Measurements from ENCODE around the gene PI4KA. TPM values are rescaled to one million over a fixed set of nuclear protein-coding genes. Genes with fewer than 3 reads are reported as not detected.
"Not testable (repeated sequence)": the region's sequence is repeated elsewhere in the genome, so short reads cannot be mapped to it uniquely, and the experiment has no call there.

The PI4KA gene
- total and polyA plus RNA-seq, 2 experiments from 2014 or later = 17.1 to 38.1 TPM

DNA sequence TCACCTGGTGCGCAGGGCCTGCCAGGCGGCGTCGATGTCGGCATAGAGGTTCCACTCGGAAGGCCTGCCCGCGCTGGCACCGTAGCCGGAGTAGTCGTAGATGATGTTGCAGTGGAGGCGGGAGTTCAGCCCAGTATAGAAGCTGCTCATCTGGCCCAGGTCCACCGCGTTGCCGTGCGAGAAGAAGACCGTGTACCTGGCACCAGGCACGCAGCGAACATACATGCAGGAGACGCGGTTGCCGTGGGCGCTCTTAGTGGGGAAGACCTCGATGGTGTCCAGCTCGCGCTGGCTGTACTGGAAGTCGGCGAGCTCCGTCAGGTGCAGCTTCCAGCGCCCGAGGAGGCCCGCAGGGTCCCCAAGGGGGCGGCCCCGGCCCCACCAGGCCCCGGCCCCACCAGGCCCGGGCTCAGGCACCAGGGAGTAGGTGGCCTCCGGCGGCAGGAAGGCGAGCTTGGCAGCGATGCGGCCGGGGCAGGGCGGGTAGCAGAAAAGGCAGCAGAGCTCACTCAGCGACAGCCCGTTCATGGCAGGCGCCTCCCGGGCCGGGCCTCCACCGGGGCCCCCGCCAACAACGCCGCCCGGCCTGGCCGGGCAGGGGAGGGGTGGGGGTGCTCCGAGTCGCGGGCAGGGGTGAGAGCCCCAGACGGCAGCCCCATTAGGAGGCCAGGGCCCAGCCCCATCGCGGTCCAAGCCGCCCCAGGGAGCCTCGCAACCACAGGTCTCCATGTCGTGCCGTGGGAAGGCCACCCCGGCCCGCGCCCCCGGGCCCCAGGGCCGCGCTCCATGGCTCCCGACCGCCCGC, 188.0 kb downstream of the PI4KA start:
- not testable (repeated sequence) for H3K9me2 ChIP-seq (ENCODE audit: insufficient read depth); H3K27me3 Mint-ChIP-seq (ENCODE audit: insufficient read depth, low read depth, poor library complexity); H3K4me1 Mint-ChIP-seq; H3K36me3 Mint-ChIP-seq (ENCODE audit: low read depth); H3K36me3 ChIP-seq (ENCODE audit: insufficient read depth); H2AFZ ChIP-seq; H3F3A ChIP-seq (replicated peaks; ENCODE audit: low read depth); H3K27me3 ChIP-seq (ENCODE audit: insufficient read depth); H3K27ac ChIP-seq (ENCODE audit: low read depth); H3K4me2 ChIP-seq; H3K27ac Mint-ChIP-seq; H3K4me3 Mint-ChIP-seq; H3K4me3 ChIP-seq; H3K9me3 Mint-ChIP-seq; H4K20me1 ChIP-seq (replicated peaks; ENCODE audit: insufficient read depth); H3K79me2 ChIP-seq (replicated peaks; ENCODE audit: insufficient read depth); H3K4me1 ChIP-seq (ENCODE audit: insufficient read depth)
- peak; percentile 8 for DNase-seq (ENCODE audit: low spot score)
- peak; percentile 64 for ATAC-seq

GRCh38 chr22:20669884-20670283, 188.7 kb downstream of the PI4KA start:
- H3K4me1 ChIP-seq (ENCODE audit: insufficient read depth); H4K20me1 ChIP-seq (replicated peaks; ENCODE audit: insufficient read depth); H3K36me3 Mint-ChIP-seq (ENCODE audit: low read depth); DNase-seq (ENCODE audit: low spot score); ATAC-seq; H3F3A ChIP-seq (replicated peaks; ENCODE audit: low read depth); H3K9me2 ChIP-seq (ENCODE audit: insufficient read depth); H3K27ac Mint-ChIP-seq; H3K27me3 Mint-ChIP-seq (ENCODE audit: insufficient read depth, low read depth, poor library complexity); H3K79me2 ChIP-seq (replicated peaks; ENCODE audit: insufficient read depth); H2AFZ ChIP-seq; H3K4me3 Mint-ChIP-seq; H3K4me1 Mint-ChIP-seq; H3K4me3 ChIP-seq; H3K27ac ChIP-seq (ENCODE audit: low read depth); H3K9me3 Mint-ChIP-seq; H3K4me2 ChIP-seq; H3K27me3 ChIP-seq (ENCODE audit: insufficient read depth); H3K36me3 ChIP-seq (ENCODE audit: insufficient read depth): not testable (repeated sequence)

GRCh38 chr22:20669471-20669870, 189.1 kb downstream of the PI4KA start:
- H3K9me3 Mint-ChIP-seq; H3K36me3 ChIP-seq (ENCODE audit: insufficient read depth); H3K79me2 ChIP-seq (replicated peaks; ENCODE audit: insufficient read depth); H3F3A ChIP-seq (replicated peaks; ENCODE audit: low read depth); H2AFZ ChIP-seq; H3K27me3 ChIP-seq (ENCODE audit: insufficient read depth); H3K9me2 ChIP-seq (ENCODE audit: insufficient read depth); H3K27ac ChIP-seq (ENCODE audit: low read depth); H3K27ac Mint-ChIP-seq; H3K4me2 ChIP-seq; H3K4me3 ChIP-seq; DNase-seq (ENCODE audit: low spot score); H4K20me1 ChIP-seq (replicated peaks; ENCODE audit: insufficient read depth); H3K4me3 Mint-ChIP-seq; ATAC-seq; H3K4me1 ChIP-seq (ENCODE audit: insufficient read depth); H3K36me3 Mint-ChIP-seq (ENCODE audit: low read depth); H3K27me3 Mint-ChIP-seq (ENCODE audit: insufficient read depth, low read depth, poor library complexity); H3K4me1 Mint-ChIP-seq: not testable (repeated sequence)

GRCh38 chr22:20668769-20669168, 189.8 kb downstream of the PI4KA start:
- H3K36me3 ChIP-seq (ENCODE audit: insufficient read depth); H3K4me2 ChIP-seq; H3K27ac ChIP-seq (ENCODE audit: low read depth); H3K4me1 ChIP-seq (ENCODE audit: insufficient read depth); H3K27me3 ChIP-seq (ENCODE audit: insufficient read depth); H3K27ac Mint-ChIP-seq; H3K4me1 Mint-ChIP-seq; H3K9me2 ChIP-seq (ENCODE audit: insufficient read depth); H4K20me1 ChIP-seq (replicated peaks; ENCODE audit: insufficient read depth); DNase-seq (ENCODE audit: low spot score); H2AFZ ChIP-seq; H3F3A ChIP-seq (replicated peaks; ENCODE audit: low read depth); H3K4me3 Mint-ChIP-seq; H3K4me3 ChIP-seq; H3K27me3 Mint-ChIP-seq (ENCODE audit: insufficient read depth, low read depth, poor library complexity); H3K9me3 Mint-ChIP-seq; H3K79me2 ChIP-seq (replicated peaks; ENCODE audit: insufficient read depth); H3K36me3 Mint-ChIP-seq (ENCODE audit: low read depth); ATAC-seq: not testable (repeated sequence)

- ATAC-seq; H3K9me3 Mint-ChIP-seq; H3K4me2 ChIP-seq; H3K27ac Mint-ChIP-seq; H3K9me2 ChIP-seq (ENCODE audit: insufficient read depth); H2AFZ ChIP-seq; H3K4me1 Mint-ChIP-seq; DNase-seq (ENCODE audit: low spot score); H3K27ac ChIP-seq (ENCODE audit: low read depth); H3K79me2 ChIP-seq (replicated peaks; ENCODE audit: insufficient read depth); H3F3A ChIP-seq (replicated peaks; ENCODE audit: low read depth); H3K4me3 ChIP-seq; H4K20me1 ChIP-seq (replicated peaks; ENCODE audit: insufficient read depth); H3K36me3 Mint-ChIP-seq (ENCODE audit: low read depth); H3K4me3 Mint-ChIP-seq; H3K36me3 ChIP-seq (ENCODE audit: insufficient read depth); H3K4me1 ChIP-seq (ENCODE audit: insufficient read depth); H3K27me3 ChIP-seq (ENCODE audit: insufficient read depth); H3K27me3 Mint-ChIP-seq (ENCODE audit: insufficient read depth, low read depth, poor library complexity): not testable (repeated sequence)
Measured at GRCh38 chr22:20668226-20668625, 190.4 kb downstream of the PI4KA start.

GRCh38 chr22:20667548-20667947, 191.1 kb downstream of the PI4KA start:
- not testable (repeated sequence) for H3K4me2 ChIP-seq; H3K27me3 ChIP-seq (ENCODE audit: insufficient read depth); H3K36me3 ChIP-seq (ENCODE audit: insufficient read depth); H3K4me3 ChIP-seq; H2AFZ ChIP-seq; H3K4me1 ChIP-seq (ENCODE audit: insufficient read depth); H3F3A ChIP-seq (replicated peaks; ENCODE audit: low read depth); H3K79me2 ChIP-seq (replicated peaks; ENCODE audit: insufficient read depth); DNase-seq (ENCODE audit: low spot score); H3K27ac Mint-ChIP-seq; H3K4me1 Mint-ChIP-seq; H3K27me3 Mint-ChIP-seq (ENCODE audit: insufficient read depth, low read depth, poor library complexity); H3K4me3 Mint-ChIP-seq; H3K9me3 Mint-ChIP-seq; H3K27ac ChIP-seq (ENCODE audit: low read depth); H3K36me3 Mint-ChIP-seq (ENCODE audit: low read depth); ATAC-seq; H3K9me2 ChIP-seq (ENCODE audit: insufficient read depth); H4K20me1 ChIP-seq (replicated peaks; ENCODE audit: insufficient read depth)
